CD4-positive, alpha-beta T cell treated with Interleukin-6 at 100 ng/mL for 8 hours (primary cell): Measurements from ENCODE around the gene ZNF783.
"Not testable (repeated sequence)": the region's sequence is repeated elsewhere in the genome, so short reads cannot be mapped to it uniquely, and the experiment has no call there.

Source experiments
- DNase-seq: peaks from one replicate; pipeline ENCODE4 v3.0.0-alpha.2; 2020; ENCODE audit warnings: mixed read lengths, low spot score

ZNF783 gene

GRCh38 chr7:149261829-149262617, at the start of gene ZNF783:
TSS of gene ZNF783 (plus strand) at chr7:149262196. CDS start at chr7:149262334, 138 bp downstream.
- peak; percentile 84 for DNase-seq

GRCh38 chr7:149214020-149214720, 47.8 kb upstream of the ZNF783 start:
- DNase-seq = no peak

DNA sequence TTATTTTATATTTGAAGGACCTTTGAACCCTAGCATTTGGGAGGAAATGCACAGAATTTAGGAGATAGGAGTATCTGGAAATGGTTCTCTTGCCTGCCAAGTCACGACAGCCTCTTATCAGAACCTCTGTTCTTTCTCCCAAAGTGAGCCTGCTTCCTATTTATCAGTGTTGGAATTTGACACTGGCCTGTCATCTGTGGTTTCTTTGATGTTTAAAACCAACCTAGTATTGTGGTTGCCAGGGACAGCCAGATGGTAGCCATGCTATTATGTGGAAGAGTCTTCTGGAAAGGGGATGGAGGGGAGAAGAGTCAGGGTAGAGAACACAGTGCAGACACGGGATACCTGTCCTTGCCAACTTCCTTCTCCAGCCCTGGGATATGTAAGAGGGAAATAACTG, 45.6 kb upstream of the ZNF783 start:
- DNase-seq = no peak

GRCh38 chr7:149217570-149217969, 44.4 kb upstream of the ZNF783 start:
- DNase-seq = no peak

- no peak for DNase-seq
Observed at GRCh38 chr7:149218469-149219420, 43.3 kb upstream of the ZNF783 start.

GRCh38 chr7:149220534-149220933, 41.5 kb upstream of the ZNF783 start:
- DNase-seq = no peak

- DNase-seq = no peak
Observed at GRCh38 chr7:149223176-149223575, 38.8 kb upstream of the ZNF783 start.

GRCh38 chr7:149223761-149224160, 38.2 kb upstream of the ZNF783 start:
- DNase-seq = no peak

DNA sequence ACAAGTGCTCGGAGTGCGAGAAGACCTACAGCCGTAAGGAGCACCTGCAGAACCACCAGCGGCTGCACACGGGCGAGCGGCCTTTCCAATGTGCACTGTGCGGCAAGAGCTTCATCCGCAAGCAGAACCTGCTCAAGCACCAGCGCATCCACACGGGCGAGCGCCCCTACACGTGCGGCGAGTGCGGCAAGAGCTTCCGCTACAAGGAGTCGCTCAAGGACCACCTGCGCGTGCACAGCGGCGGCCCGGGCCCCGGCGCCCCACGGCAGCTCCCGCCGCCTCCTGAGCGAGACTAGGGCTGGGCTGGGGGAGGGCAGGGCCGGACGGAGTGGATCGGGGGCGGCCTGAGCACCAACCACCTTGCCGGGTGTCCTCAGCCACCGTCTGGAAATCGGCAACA, 37.6 kb upstream of the ZNF783 start:
- DNase-seq = no peak

GRCh38 chr7:149225106-149225505, 36.9 kb upstream of the ZNF783 start:
- no peak for DNase-seq

- no peak for DNase-seq
Observed at GRCh38 chr7:149225656-149226055, 36.3 kb upstream of the ZNF783 start.

DNA sequence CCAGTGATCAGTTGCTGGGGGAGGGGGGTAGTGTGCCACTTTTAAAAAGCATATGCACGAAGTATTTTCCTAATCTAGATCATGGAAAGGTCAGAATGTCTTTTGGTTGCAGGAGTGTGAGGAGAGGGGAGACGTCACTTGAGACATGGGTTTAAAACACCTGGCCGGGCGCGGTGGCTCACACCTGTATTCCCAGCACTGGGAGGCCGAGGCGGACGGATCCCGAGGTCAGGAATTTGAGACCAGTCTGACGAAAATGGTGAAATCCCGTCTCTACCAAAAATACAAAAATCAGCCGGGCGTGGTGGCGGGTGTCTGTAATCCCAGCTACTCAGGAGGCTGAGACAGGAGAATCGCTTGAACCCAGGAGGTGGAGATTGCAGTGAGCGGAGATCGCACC, 35.6 kb upstream of the ZNF783 start:
- DNase-seq = not testable (repeated sequence)

- no peak for DNase-seq
Observed at GRCh38 chr7:149226840-149227494, 35.0 kb upstream of the ZNF783 start.

DNA sequence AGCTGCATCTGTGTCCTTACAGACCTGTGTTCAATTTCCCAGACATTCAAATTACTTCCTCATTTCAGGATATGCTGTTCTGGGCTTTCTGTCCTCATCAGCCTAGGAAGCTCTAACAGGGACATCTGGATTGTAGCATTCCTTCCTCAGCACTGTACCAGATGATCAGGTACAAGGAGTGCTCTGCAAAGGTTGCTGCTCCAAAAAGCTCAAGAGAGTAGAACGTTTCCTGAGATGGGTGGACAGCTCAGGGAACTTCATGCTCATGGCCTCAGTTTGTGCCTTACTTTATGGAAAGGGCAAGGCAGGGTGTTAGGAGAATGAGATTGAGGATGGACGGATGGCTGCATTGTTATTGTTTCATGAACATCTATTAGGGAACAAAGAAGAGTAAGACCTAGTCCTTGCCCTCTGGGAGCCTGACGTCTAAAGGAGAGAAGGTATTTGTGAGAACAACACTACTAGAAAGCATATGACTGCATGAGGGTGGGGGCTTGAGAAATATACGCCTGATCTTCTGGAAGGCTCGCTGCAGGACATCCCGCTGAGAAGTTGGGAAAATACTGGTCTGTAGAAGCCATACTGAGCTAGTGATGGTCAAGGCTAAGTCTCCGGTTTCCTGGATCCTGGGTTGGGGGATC, 33.0 kb upstream of the ZNF783 start:
- no peak for DNase-seq

- no peak for DNase-seq
Observed at GRCh38 chr7:149229526-149229925, 32.5 kb upstream of the ZNF783 start.

DNA sequence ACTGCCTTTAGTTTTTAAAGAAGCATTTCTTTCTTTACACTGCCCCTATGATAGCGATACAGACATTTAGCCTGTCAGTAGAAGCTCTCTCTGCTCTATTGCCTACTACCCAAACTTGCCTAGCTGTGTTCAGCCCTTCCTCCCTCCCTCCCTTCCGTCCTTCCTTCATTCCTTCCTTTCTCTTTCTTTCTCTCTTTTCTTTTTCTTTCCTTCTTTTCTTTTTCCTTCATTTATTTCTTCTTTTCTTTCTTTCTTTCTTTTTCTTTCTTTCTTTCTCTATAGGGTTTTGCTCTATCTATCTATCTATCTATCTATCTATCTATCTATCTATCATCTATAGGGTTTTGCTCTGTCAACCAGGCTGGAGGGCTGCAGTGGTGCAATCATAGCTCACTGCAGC, 29.6 kb upstream of the ZNF783 start:
- DNase-seq = no peak

DNA sequence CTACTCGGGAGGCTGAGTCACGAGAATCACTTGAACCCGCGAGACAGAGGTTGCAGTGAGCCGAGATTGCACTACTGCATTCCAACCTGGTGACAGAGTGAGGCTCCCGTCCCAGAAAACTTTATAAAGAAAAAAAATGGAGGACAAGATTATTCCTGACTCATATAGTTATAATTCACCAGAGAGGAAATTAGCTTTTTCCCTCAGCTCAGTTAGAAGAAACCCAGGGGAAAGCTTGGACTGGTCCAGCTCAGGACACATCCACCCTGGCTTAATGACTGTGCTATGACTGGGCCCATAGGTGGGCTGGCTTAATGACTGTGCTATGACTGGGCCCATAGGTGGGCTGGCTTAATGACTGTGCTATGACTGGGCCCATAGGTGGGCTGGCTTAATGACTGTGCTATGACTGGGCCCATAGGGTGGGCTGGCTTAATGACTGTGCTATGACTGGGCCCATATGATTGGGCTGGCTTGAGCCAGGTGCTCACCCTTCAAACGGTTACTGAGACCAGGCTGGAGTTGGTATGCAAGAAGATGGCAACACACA, 28.3 kb upstream of the ZNF783 start:
- not testable (repeated sequence) for DNase-seq

DNA sequence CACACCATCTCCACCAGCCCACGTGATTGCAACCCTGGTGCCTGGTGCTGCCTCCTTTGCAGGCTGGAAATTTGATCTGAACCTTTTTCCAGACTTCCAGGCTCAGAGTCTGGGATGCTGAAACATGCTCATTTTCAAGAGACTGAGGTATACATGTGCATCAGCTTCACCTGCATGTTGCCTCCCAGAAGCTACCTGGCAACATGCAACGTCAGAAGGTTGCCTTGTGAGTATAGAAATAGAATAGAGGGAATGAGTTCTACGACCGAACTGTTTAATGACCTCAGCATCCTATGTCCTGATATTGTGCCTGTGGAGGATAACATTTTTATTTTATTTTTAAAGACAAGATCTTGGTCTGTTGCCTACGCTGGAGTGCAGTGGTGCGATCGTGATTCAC, 24.5 kb upstream of the ZNF783 start:
- no peak for DNase-seq

GRCh38 chr7:149238051-149238450, 23.9 kb upstream of the ZNF783 start:
- DNase-seq = no peak

- DNase-seq = peak; percentile 88
Observed at GRCh38 chr7:149239345-149240143, 22.5 kb upstream of the ZNF783 start, which contains the start of gene ZNF212. TSS of gene ZNF212 (plus strand) at chr7:149239651. CDS start at chr7:149239779, 128 bp downstream.
